ENCODE measurements around the gene ZNF280A.
"Not testable (repeated sequence)": the region's sequence is repeated elsewhere in the genome, so short reads cannot be mapped to it uniquely, and the experiment has no call there.

DNA sequence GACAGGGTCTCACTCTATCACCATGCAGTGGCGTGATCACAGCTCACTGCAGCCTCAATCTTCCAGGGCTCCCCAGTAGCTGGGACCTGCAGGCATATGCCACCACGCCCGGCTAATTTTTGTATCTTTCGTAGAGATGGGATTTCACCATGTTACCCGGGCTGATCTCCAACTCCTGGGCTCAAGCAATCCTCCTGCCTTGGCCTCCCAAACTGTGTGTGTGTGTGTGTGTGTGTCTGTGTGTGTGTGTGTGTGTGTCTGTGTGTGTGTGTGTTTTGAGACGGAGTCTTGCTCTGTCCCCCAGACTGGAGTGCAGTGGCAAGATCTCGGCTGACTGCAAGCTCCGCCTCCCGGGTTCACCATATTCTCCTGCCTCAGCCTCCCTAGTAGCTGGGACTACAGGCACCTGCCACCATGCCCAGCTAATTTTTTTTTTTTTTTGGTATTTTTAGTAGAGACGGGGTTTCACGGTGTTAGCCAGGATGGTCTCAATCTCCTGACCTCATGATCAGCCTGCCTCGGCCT lies 12.5 kb upstream of the ZNF280A start:
- TF ChIP-seq, protein P1, sequence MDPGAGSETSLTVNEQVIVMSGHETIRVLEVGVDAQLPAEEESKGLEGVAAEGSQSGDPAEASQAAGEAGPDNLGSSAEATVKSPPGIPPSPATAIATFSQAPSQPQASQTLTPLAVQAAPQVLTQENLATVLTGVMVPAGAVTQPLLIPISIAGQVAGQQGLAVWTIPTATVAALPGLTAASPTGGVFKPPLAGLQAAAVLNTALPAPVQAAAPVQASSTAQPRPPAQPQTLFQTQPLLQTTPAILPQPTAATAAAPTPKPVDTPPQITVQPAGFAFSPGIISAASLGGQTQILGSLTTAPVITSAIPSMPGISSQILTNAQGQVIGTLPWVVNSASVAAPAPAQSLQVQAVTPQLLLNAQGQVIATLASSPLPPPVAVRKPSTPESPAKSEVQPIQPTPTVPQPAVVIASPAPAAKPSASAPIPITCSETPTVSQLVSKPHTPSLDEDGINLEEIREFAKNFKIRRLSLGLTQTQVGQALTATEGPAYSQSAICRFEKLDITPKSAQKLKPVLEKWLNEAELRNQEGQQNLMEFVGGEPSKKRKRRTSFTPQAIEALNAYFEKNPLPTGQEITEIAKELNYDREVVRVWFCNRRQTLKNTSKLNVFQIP (CRISPR knock-in tag; IDR thresholded peaks at IDR 0.05; ENCODE audit: borderline replicate concordance, low read depth), result not testable (repeated sequence)
- TF ChIP-seq ZFP30 (CRISPR knock-in tag; IDR thresholded peaks at IDR 0.05); ZNF70 (CRISPR knock-in tag; IDR thresholded peaks at IDR 0.05); ZFP3 (CRISPR knock-in tag; IDR thresholded peaks at IDR 0.05); PATZ1 (CRISPR knock-in tag; IDR thresholded peaks at IDR 0.05; ENCODE audit: borderline replicate concordance); TOX (CRISPR knock-in tag; IDR thresholded peaks at IDR 0.05; ENCODE audit: borderline replicate concordance); ZNF565 (CRISPR knock-in tag; conservative IDR thresholded peaks at IDR 0.05; ENCODE audit: low read depth); ESRRG (CRISPR knock-in tag; IDR thresholded peaks at IDR 0.05); ZC3H10 (CRISPR knock-in tag; IDR thresholded peaks at IDR 0.05): not testable (repeated sequence)
- TF ChIP-seq, protein P2, sequence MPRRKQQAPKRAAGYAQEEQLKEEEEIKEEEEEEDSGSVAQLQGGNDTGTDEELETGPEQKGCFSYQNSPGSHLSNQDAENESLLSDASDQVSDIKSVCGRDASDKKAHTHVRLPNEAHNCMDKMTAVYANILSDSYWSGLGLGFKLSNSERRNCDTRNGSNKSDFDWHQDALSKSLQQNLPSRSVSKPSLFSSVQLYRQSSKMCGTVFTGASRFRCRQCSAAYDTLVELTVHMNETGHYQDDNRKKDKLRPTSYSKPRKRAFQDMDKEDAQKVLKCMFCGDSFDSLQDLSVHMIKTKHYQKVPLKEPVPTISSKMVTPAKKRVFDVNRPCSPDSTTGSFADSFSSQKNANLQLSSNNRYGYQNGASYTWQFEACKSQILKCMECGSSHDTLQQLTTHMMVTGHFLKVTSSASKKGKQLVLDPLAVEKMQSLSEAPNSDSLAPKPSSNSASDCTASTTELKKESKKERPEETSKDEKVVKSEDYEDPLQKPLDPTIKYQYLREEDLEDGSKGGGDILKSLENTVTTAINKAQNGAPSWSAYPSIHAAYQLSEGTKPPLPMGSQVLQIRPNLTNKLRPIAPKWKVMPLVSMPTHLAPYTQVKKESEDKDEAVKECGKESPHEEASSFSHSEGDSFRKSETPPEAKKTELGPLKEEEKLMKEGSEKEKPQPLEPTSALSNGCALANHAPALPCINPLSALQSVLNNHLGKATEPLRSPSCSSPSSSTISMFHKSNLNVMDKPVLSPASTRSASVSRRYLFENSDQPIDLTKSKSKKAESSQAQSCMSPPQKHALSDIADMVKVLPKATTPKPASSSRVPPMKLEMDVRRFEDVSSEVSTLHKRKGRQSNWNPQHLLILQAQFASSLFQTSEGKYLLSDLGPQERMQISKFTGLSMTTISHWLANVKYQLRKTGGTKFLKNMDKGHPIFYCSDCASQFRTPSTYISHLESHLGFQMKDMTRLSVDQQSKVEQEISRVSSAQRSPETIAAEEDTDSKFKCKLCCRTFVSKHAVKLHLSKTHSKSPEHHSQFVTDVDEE (CRISPR knock-in tag; IDR thresholded peaks at IDR 0.05), result not testable (repeated sequence)
- TF ChIP-seq, protein P3, sequence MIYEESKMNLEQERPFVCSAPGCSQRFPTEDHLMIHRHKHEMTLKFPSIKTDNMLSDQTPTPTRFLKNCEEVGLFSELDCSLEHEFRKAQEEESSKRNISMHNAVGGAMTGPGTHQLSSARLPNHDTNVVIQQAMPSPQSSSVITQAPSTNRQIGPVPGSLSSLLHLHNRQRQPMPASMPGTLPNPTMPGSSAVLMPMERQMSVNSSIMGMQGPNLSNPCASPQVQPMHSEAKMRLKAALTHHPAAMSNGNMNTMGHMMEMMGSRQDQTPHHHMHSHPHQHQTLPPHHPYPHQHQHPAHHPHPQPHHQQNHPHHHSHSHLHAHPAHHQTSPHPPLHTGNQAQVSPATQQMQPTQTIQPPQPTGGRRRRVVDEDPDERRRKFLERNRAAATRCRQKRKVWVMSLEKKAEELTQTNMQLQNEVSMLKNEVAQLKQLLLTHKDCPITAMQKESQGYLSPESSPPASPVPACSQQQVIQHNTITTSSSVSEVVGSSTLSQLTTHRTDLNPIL (CRISPR knock-in tag; IDR thresholded peaks at IDR 0.05; ENCODE audit: low read depth), result not testable (repeated sequence)

All from SK-N-SH treated with all-trans-retinoic acid at 6 μM for 48 hours (cell line).